Smooth muscle cell (in vitro differentiated cells): ENCODE measurements around the gene STRADA. TPM values are rescaled to one million over a fixed set of nuclear protein-coding genes. Genes with fewer than 3 reads are reported as not detected.

Source experiments
- DNase-seq: peaks from one replicate; lab custom pipeline; 2025; ENCODE audit not compliant: unreplicated experiment; lab: John Stamatoyannopoulos, UW
- H2AFZ ChIP-seq: fragments of 200-600 bp; sonication (generic); 2 replicates; pipeline ENCODE4 v1.6.0; 2016; ENCODE audit warnings: antibody characterized with exemption, low read depth, mild to moderate bottlenecking
- H3F3A ChIP-seq: fragments of 200-600 bp; sonication (generic); 2 replicates; pipeline ENCODE4 v1.6.0; 2017; ENCODE audit warnings: antibody characterized with exemption, low read depth
- H3K27ac ChIP-seq: fragments of 200-600 bp; sonication (generic); 2 replicates; pipeline ENCODE4 v1.5.1; 2016; ENCODE audit warnings: low read depth, mild to moderate bottlenecking
- H3K27me3 ChIP-seq: fragments of 200-600 bp; sonication (generic); 2 replicates; pipeline ENCODE4 v1.6.1; 2016; ENCODE audit warnings: low read depth, mild to moderate bottlenecking
- H3K36me3 ChIP-seq: fragments of 200-600 bp; sonication (generic); 2 replicates; pipeline ENCODE4 v1.5.1; 2016; ENCODE audit warnings: low read depth
- H3K4me1 ChIP-seq: fragments of 200-600 bp; sonication (generic); 2 replicates; pipeline ENCODE4 v1.5.1; 2016; ENCODE audit warnings: low read depth
- H3K4me2 ChIP-seq: fragments of 200-600 bp; sonication (generic); 2 replicates; pipeline ENCODE4 v1.6.0; 2016; ENCODE audit warnings: mild to moderate bottlenecking
- H3K4me3 ChIP-seq: fragments of 200-600 bp; sonication (generic); 2 replicates; pipeline ENCODE4 v1.5.1; 2016; ENCODE audit warnings: mild to moderate bottlenecking
- H3K79me2 ChIP-seq: fragments of 200-600 bp; sonication (generic); 2 replicates; pipeline ENCODE4 v1.6.0; 2016; ENCODE audit warnings: low read depth, mild to moderate bottlenecking
- H3K9ac ChIP-seq: fragments of 200-600 bp; sonication (generic); 2 replicates; pipeline ENCODE4 v1.6.0; 2016; ENCODE audit warnings: low read depth
- H3K9me3 ChIP-seq: fragments of 200-600 bp; sonication (generic); replicated peaks from 2 replicates; pipeline ENCODE4 v1.5.1; 2016; ENCODE audit warnings: low read depth
- H4K20me1 ChIP-seq: fragments of 200-600 bp; sonication (generic); 2 replicates; pipeline ENCODE4 v1.6.0; 2016; ENCODE audit warnings: low read depth
- WGBS: methylation state at CpG from one replicate; pipeline ENCODE4 v1.1.7; 2016; ENCODE audit warnings: low lambda C conversion rate; 5-methylcytosine and 5-hydroxymethylcytosine counted together
- polyA plus RNA-seq: library from polyadenylated mRNA; unstranded; fragments of >200 nt; fragmentation: Nextera tagmentation; extraction: Ambion mirVana; gene quantifications from 2 replicates; pipeline ENCODE4 v1.2.1, GENCODE V29; 2016
- total RNA-seq: library from RNA; depleted of rRNA; stranded (reverse); fragments of >200 nt; gene quantifications from 2 replicates; pipeline ENCODE4 v1.2.3, GENCODE V29; 2014
- TF ChIP-seq, protein P1 (sequence below): fragments of 200-600 bp; sonication (generic); IDR thresholded peaks from 2 replicates; pipeline ENCODE4 v1.5.1; 2017; ENCODE audit warnings: borderline replicate concordance, mild to moderate bottlenecking, antibody characterized with exemption; ENCODE audit not compliant: insufficient read depth, poor library complexity, severe bottlenecking

Gene STRADA
- total and polyA plus RNA-seq, 2 experiments from 2014 or later: 13.6 to 26.8 TPM

DNA sequence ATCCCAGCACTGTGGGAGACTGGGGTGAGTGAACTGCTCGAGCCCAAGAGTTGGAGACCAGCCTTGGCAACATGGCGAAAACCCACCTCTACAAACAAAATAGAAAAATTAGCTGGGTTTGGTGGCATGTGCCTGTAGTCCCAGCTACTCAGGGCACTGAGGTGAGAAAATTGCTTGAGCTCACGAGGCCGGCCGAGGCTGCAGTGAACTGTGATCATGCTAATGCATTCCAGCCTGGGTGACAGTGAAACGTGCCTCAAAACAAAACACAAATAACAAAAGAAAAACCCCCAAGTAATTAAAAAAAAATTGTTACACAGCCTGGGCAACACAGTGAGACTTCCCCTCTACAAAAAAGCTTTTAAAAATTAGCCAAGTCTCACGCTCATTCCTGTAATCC, 26.8 kb upstream of the STRADA start:
- Histone ChIP-seq H4K20me1 (peaks cover 74% of the 10 kb centered on the region), H3K9me3 (no peaks in the 10 kb centered on the region), H3K4me1 (no peaks in the 10 kb centered on the region), H3K79me2 (peaks cover 80% of the 10 kb centered on the region), H3K4me3 (no peak overlapping the region), H3K27me3 (no peaks in the 10 kb centered on the region), H2AFZ (no peak overlapping the region), H3F3A (no peaks in the 10 kb centered on the region), H3K9ac (no peak overlapping the region), H3K4me2 (no peak overlapping the region), H3K27ac (no peak overlapping the region), H3K36me3 (peaks cover 5% of the 10 kb centered on the region)
- 91% methylated on average over 7 of the region's 7 CpGs for WGBS
- TF ChIP-seq, protein P1, sequence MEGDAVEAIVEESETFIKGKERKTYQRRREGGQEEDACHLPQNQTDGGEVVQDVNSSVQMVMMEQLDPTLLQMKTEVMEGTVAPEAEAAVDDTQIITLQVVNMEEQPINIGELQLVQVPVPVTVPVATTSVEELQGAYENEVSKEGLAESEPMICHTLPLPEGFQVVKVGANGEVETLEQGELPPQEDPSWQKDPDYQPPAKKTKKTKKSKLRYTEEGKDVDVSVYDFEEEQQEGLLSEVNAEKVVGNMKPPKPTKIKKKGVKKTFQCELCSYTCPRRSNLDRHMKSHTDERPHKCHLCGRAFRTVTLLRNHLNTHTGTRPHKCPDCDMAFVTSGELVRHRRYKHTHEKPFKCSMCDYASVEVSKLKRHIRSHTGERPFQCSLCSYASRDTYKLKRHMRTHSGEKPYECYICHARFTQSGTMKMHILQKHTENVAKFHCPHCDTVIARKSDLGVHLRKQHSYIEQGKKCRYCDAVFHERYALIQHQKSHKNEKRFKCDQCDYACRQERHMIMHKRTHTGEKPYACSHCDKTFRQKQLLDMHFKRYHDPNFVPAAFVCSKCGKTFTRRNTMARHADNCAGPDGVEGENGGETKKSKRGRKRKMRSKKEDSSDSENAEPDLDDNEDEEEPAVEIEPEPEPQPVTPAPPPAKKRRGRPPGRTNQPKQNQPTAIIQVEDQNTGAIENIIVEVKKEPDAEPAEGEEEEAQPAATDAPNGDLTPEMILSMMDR: no peak
- no peak for DNase-seq

DNA sequence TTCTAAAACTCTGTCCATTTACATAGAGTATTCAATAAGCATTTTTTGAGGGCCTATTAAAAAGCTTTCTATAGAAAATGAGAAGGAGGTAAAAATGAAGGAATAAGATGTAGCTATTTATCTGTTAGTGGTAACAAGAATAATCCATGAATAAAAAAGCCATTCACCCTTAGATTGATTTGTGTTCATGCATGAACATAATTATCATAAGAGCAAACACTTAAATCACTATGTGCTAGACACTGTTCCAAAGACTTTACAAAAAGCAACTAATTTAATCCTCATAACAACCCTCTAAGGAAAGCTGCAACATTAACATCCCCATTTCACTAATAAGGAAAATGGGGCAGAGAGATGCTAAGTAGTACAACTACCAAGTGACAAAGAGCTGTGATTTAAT, 25.2 kb upstream of the STRADA start:
- no peak for DNase-seq
- no peaks in the 10 kb centered on the region for H3K4me1 ChIP-seq

GRCh38 chr17:63764716-63765115, 23.1 kb upstream of the STRADA start:
- DNase-seq: no peak
- TF ChIP-seq, protein P1: no peak

More for the DNA sequence above, 25.2 kb upstream of the STRADA start:
- H3K27ac ChIP-seq: no peak overlapping the region
- H2AFZ ChIP-seq: no peak overlapping the region
- peaks cover 9% of the 10 kb centered on the region for H3K36me3 ChIP-seq
- no peaks in the 10 kb centered on the region for H3K9me3 ChIP-seq
- H3K4me2 ChIP-seq: no peak overlapping the region
- no peak overlapping the region for H3K4me3 ChIP-seq
- H3K27me3 ChIP-seq: no peaks in the 10 kb centered on the region
- H3K9ac ChIP-seq: no peak overlapping the region
- peaks cover 70% of the 10 kb centered on the region for H4K20me1 ChIP-seq
- H3K79me2 ChIP-seq: peaks cover 68% of the 10 kb centered on the region
- TF ChIP-seq, protein P1: no peak
- no peaks in the 10 kb centered on the region for H3F3A ChIP-seq

More at GRCh38 chr17:63764716-63765115, 23.1 kb upstream of the STRADA start:
- Histone ChIP-seq H3K79me2 (peaks cover 47% of the 10 kb centered on the region), H3K4me3 (no peak overlapping the region), H3K4me2 (no peak overlapping the region), H2AFZ (no peak overlapping the region), H3F3A (no peaks in the 10 kb centered on the region), H3K4me1 (no peaks in the 10 kb centered on the region), H3K27ac (no peak overlapping the region), H3K9me3 (no peaks in the 10 kb centered on the region), H3K9ac (no peak overlapping the region), H4K20me1 (peaks cover 54% of the 10 kb centered on the region), H3K36me3 (peaks cover 9% of the 10 kb centered on the region), H3K27me3 (no peaks in the 10 kb centered on the region)
- 94% methylated on average over 4 of the region's 4 CpGs for WGBS
